Lower leg skin (tissue), 4 donors: Measurements from ENCODE around the gene ZNF414. TPM values are rescaled to one million over a fixed set of nuclear protein-coding genes. Genes with fewer than 3 reads are reported as not detected.

Source experiments
- DNase-seq, 2 donors: peaks; one replicate each; pipeline ENCODE4 v3.0.0-alpha.2; 2019; ENCODE audit warnings: low spot score in 2 of 2
- H3K4me3 ChIP-seq: fragments of 200-600 bp; sonication (generic); 2 replicates; pipeline ENCODE4 v1.5.1; 2017; ENCODE audit warnings: mild to moderate bottlenecking, low read depth; ENCODE audit not compliant: poor library complexity, severe bottlenecking
- CTCF ChIP-seq, 3 donors: fragments of 450-650 bp; IDR thresholded peaks; one replicate each; pipeline ENCODE4 v1.5.1; 2016; ENCODE audit warnings: antibody characterized with exemption in 3 of 3, mild to moderate bottlenecking in 3 of 3, moderate library complexity in 2 of 3
- POLR2A ChIP-seq, 2 donors: fragments of 450-650 bp; IDR thresholded peaks; one replicate each; pipeline ENCODE4 v1.6.1; 2016 to 2017; ENCODE audit warnings: antibody characterized with exemption in 2 of 2, mild to moderate bottlenecking in 1 of 2, moderate library complexity in 1 of 2
- WGBS, 2 donors: methylation state at CpG; one replicate each; pipeline ENCODE4 v1.1.5; 2018; 5-methylcytosine and 5-hydroxymethylcytosine counted together
- intact Hi-C: fragments of 100-400 bp; cut with DNase I; formaldehyde crosslinking; loops from one replicate; pipeline ENCODE4 v1.15.0; 2023; ENCODE audit warnings: low total_unique reads
- total RNA-seq, 4 donors: library from RNA; depleted of rRNA; stranded (reverse); fragments of >200 nt; gene quantifications; one replicate each; pipeline ENCODE4 v1.1.0, GENCODE V29; 2016

ZNF414 gene
- total RNA-seq, 4 donors from 2014 or later = 14.8 to 42.2 (median 18.8) TPM

GRCh38 chr19:8466018-8466417 is 47.9 kb downstream of the ZNF414 start:
- no peak overlapping the region for H3K4me3 ChIP-seq
- 90 to 91% methylated on average over 4 of the region's 4 CpGs for WGBS, 2 donors
- no peak for TF ChIP-seq CTCF (IDR thresholded peaks at IDR 0.05)
- no peak for TF ChIP-seq POLR2A (IDR thresholded peaks at IDR 0.05)
- DNase-seq = no peak
- intact Hi-C loops = no loop called here

DNA sequence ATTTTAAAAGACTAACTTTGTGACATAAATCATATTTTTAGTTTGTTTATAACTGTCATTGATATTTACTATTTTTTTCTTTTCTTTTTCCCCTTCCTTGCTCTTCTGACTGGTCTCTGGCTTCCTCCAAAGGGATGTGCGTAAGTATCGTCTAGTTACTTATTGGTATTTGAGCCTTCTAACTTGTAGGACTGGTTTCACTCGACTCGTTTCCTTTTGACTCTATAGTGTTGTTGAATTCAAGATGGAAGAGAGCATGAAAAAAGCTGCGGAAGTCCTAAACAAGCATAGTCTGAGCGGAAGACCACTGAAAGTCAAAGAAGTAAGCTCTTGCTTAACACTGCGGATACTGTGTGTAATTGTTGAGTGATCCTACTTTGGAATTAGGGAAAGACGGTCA is 50.6 kb downstream of the ZNF414 start:
- no peak overlapping the region for H3K4me3 ChIP-seq
- TF ChIP-seq CTCF (IDR thresholded peaks at IDR 0.05) = no peak
- no peak for TF ChIP-seq POLR2A (IDR thresholded peaks at IDR 0.05)
- DNase-seq = no peak
- 88% methylated on average over 8 of the region's 8 CpGs for WGBS, 2 donors
- intact Hi-C loops = no loop called here

DNA sequence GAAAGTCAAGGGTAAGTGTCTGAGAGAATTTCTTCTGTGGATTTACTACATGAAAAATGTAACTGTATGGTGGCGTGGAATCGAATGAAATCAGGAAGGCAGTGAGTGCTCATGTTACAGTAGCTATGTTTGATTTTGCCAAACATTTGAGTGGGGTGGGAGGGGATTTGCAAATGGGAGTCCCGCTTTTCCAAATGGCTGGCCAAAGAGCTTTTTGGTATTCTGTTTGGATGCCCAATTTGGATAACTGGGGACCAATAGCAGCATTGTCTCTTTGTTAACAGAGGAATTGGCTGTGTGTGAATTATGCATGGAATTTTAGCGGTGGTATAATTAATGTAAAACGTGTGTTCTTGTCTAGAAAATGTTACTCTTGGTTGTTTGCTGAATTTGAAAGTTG is 51.4 kb downstream of the ZNF414 start:
- TF ChIP-seq CTCF (IDR thresholded peaks at IDR 0.05) (no peak), POLR2A (IDR thresholded peaks at IDR 0.05) (no peak)
- WGBS, 2 donors = 57 to 72% methylated on average over 5 of the region's 5 CpGs
- H3K4me3 ChIP-seq = no peak overlapping the region
- DNase-seq = no peak
- intact Hi-C loops = no loop called here

- intact Hi-C loops = no loop called here
- WGBS, 2 donors = 87 to 88% methylated on average over 14 of the region's 14 CpGs
- DNase-seq = no peak
- H3K4me3 ChIP-seq = no peak overlapping the region
- TF ChIP-seq POLR2A (IDR thresholded peaks at IDR 0.05) (no peak), CTCF (IDR thresholded peaks at IDR 0.05) (no peak)
These were observed 52.1 kb downstream of the ZNF414 start for GRCh38 chr19:8461891-8462290.

DNA sequence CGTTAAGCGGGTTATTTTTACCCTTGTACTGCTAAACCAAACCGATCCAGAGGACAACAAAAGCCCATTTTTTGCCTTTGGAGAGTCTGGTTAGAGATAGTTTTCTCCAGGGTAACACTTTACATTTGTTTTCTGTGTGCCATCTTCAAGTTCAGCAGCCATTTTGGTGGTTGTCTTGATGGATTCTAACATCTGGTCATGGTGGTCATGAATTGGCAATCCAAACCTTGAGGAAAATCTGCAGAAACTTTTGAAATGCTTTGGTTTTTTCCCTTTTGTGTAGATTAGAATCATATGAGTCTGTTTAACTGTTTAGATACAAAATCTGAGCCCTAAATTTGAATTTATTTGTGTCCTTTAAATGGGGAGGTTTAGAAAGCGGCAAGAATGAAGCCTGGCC is 52.6 kb downstream of the ZNF414 start:
- 78 to 81% methylated on average over 4 of the region's 4 CpGs for WGBS, 2 donors
- intact Hi-C loops = no loop called here
- H3K4me3 ChIP-seq = no peak overlapping the region
- DNase-seq = no peak
- TF ChIP-seq POLR2A (IDR thresholded peaks at IDR 0.05) = no peak
- no peak for TF ChIP-seq CTCF (IDR thresholded peaks at IDR 0.05)

DNA sequence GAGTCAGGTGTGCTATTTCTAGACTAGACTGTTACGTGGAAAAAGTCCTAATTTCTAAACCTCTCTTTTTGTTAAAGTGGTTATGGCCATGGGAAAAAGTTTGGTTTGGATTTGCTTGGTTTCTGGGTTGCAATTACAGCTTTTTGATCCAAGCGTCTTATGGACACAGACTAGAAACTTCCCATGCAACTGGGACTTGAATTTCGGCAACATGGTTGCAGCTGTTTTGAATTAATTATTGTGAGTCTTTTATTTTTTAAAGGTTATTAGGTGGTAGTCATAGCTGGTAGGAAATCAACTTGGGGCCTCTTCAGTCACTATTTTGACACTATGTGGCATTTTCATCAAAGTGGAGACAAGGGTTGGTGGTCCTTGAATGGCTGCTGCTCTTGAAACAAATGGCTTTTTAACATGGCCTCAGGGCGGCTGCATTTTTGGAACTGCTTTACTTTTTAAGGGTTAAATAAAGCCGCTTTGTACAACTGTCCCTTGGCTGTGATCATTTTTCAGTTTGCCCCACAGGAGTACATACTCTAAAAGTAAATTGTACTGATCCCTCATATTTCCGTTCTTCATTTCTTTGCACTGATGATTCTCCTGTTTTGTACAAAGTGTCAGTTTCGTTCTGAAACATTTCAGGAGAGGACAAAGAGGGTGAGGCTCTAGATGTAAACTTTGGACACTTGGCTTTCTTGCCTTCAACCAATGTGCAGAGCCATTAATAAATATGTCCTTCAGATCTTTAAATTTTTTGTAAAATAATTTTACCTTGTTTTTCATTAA is 53.3 kb downstream of the ZNF414 start:
- TF ChIP-seq POLR2A (IDR thresholded peaks at IDR 0.05) (no peak), CTCF (IDR thresholded peaks at IDR 0.05) (no peak)
- intact Hi-C loops = no loop called here
- no peak for DNase-seq
- no peak overlapping the region for H3K4me3 ChIP-seq
- WGBS, 2 donors = 74 to 75% methylated on average over 7 of the region's 7 CpGs
